ENCODE results near the gene ARHGAP15.

Gene ARHGAP15

GRCh38 chr2:143685421-143686078 lies 556.3 kb downstream of the ARHGAP15 start:
- H3K9ac ChIP-seq (ENCODE audit: insufficient read length): no peak overlapping the region
- H3K4me3 ChIP-seq: no peak overlapping the region
- H3K9me3 ChIP-seq (ENCODE audit: low read depth, low read length): no peaks in the 10 kb centered on the region
- TF ChIP-seq POLR2AphosphoS5 (IDR thresholded peaks at IDR 0.05; ENCODE audit: borderline replicate concordance, low read depth, low read length) (no peak), EZH2 (IDR thresholded peaks at IDR 0.05) (no peak), FOXP2 (optimal IDR thresholded peaks at IDR 0.05; ENCODE audit: control extremely low read depth, extremely low read length, insufficient read depth) (no peak)
- H3K27ac ChIP-seq: no peak overlapping the region
- H3K36me3 ChIP-seq (ENCODE audit: insufficient read depth, low read length): no peaks in the 10 kb centered on the region
- DNase-seq (ENCODE audit: low read depth, low spot score): no peak

GRCh38 chr2:143686585-143687164 lies 557.5 kb downstream of the ARHGAP15 start:
- H3K4me3 ChIP-seq: no peak overlapping the region
- TF ChIP-seq EZH2 (IDR thresholded peaks at IDR 0.05) (no peak), FOXP2 (optimal IDR thresholded peaks at IDR 0.05; ENCODE audit: control extremely low read depth, extremely low read length, insufficient read depth) (no peak), POLR2AphosphoS5 (IDR thresholded peaks at IDR 0.05; ENCODE audit: borderline replicate concordance, low read depth, low read length) (no peak)
- H3K9ac ChIP-seq (ENCODE audit: insufficient read length): no peak overlapping the region
- no peaks in the 10 kb centered on the region for H3K36me3 ChIP-seq (ENCODE audit: insufficient read depth, low read length)
- H3K9me3 ChIP-seq (ENCODE audit: low read depth, low read length): no peaks in the 10 kb centered on the region
- H3K27ac ChIP-seq: no peak overlapping the region
- no peak for DNase-seq (ENCODE audit: low read depth, low spot score)

GRCh38 chr2:143688248-143688647 lies 559.0 kb downstream of the ARHGAP15 start:
- no peaks in the 10 kb centered on the region for H3K9me3 ChIP-seq (ENCODE audit: low read depth, low read length)
- no peaks in the 10 kb centered on the region for H3K36me3 ChIP-seq (ENCODE audit: insufficient read depth, low read length)
- H3K4me3 ChIP-seq: no peak overlapping the region
- DNase-seq (ENCODE audit: low read depth, low spot score): no peak
- 0 out of 2 replicates have a peak overlapping the region, but pooled peaks have one; percentile 39 for H3K27ac ChIP-seq
- H3K9ac ChIP-seq (ENCODE audit: insufficient read length): no peak overlapping the region
- no peak for TF ChIP-seq FOXP2 (optimal IDR thresholded peaks at IDR 0.05; ENCODE audit: control extremely low read depth, extremely low read length, insufficient read depth)
- TF ChIP-seq EZH2 (IDR thresholded peaks at IDR 0.05): no peak
- no peak for TF ChIP-seq POLR2AphosphoS5 (IDR thresholded peaks at IDR 0.05; ENCODE audit: borderline replicate concordance, low read depth, low read length)

GRCh38 chr2:143688815-143689214 lies 559.6 kb downstream of the ARHGAP15 start:
- Histone ChIP-seq H3K9ac (ENCODE audit: insufficient read length) (no peak overlapping the region), H3K4me3 (no peak overlapping the region), H3K36me3 (ENCODE audit: insufficient read depth, low read length) (no peaks in the 10 kb centered on the region), H3K9me3 (ENCODE audit: low read depth, low read length) (no peaks in the 10 kb centered on the region), H3K27ac (0 out of 2 replicates have a peak overlapping the region, but pooled peaks have one; percentile 39)
- DNase-seq (ENCODE audit: low read depth, low spot score): no peak
- TF ChIP-seq FOXP2 (optimal IDR thresholded peaks at IDR 0.05; ENCODE audit: control extremely low read depth, extremely low read length, insufficient read depth) (no peak), POLR2AphosphoS5 (IDR thresholded peaks at IDR 0.05; ENCODE audit: borderline replicate concordance, low read depth, low read length) (no peak), EZH2 (IDR thresholded peaks at IDR 0.05) (no peak)

GRCh38 chr2:143689541-143689940 lies 560.3 kb downstream of the ARHGAP15 start:
- no peak overlapping the region for H3K9ac ChIP-seq (ENCODE audit: insufficient read length)
- DNase-seq (ENCODE audit: low read depth, low spot score): no peak
- H3K27ac ChIP-seq: no peak overlapping the region
- TF ChIP-seq EZH2 (IDR thresholded peaks at IDR 0.05): no peak
- no peak for TF ChIP-seq FOXP2 (optimal IDR thresholded peaks at IDR 0.05; ENCODE audit: control extremely low read depth, extremely low read length, insufficient read depth)
- no peak for TF ChIP-seq POLR2AphosphoS5 (IDR thresholded peaks at IDR 0.05; ENCODE audit: borderline replicate concordance, low read depth, low read length)
- no peaks in the 10 kb centered on the region for H3K9me3 ChIP-seq (ENCODE audit: low read depth, low read length)
- no peaks in the 10 kb centered on the region for H3K36me3 ChIP-seq (ENCODE audit: insufficient read depth, low read length)
- H3K4me3 ChIP-seq: no peak overlapping the region

GRCh38 chr2:143690235-143690634 lies 561.0 kb downstream of the ARHGAP15 start:
- Histone ChIP-seq H3K9me3 (ENCODE audit: low read depth, low read length) (no peaks in the 10 kb centered on the region), H3K27ac (no peak overlapping the region), H3K9ac (ENCODE audit: insufficient read length) (no peak overlapping the region), H3K36me3 (ENCODE audit: insufficient read depth, low read length) (no peaks in the 10 kb centered on the region), H3K4me3 (no peak overlapping the region)
- no peak for DNase-seq (ENCODE audit: low read depth, low spot score)
- TF ChIP-seq FOXP2 (optimal IDR thresholded peaks at IDR 0.05; ENCODE audit: control extremely low read depth, extremely low read length, insufficient read depth): no peak
- TF ChIP-seq POLR2AphosphoS5 (IDR thresholded peaks at IDR 0.05; ENCODE audit: borderline replicate concordance, low read depth, low read length): no peak
- no peak for TF ChIP-seq EZH2 (IDR thresholded peaks at IDR 0.05)

GRCh38 chr2:143691121-143691520 lies 561.9 kb downstream of the ARHGAP15 start:
- no peak overlapping the region for H3K9ac ChIP-seq (ENCODE audit: insufficient read length)
- H3K4me3 ChIP-seq: no peak overlapping the region; the same call in 1 of the 2 replicates
- DNase-seq (ENCODE audit: low read depth, low spot score): no peak
- H3K36me3 ChIP-seq (ENCODE audit: insufficient read depth, low read length): no peaks in the 10 kb centered on the region
- H3K9me3 ChIP-seq (ENCODE audit: low read depth, low read length): no peaks in the 10 kb centered on the region
- TF ChIP-seq EZH2 (IDR thresholded peaks at IDR 0.05) (no peak), FOXP2 (optimal IDR thresholded peaks at IDR 0.05; ENCODE audit: control extremely low read depth, extremely low read length, insufficient read depth) (peak; percentile 87)
- H3K27ac ChIP-seq: no peak overlapping the region

GRCh38 chr2:143692162-143692561 lies 562.9 kb downstream of the ARHGAP15 start:
- DNase-seq (ENCODE audit: low read depth, low spot score): peak; percentile 40
- Histone ChIP-seq H3K9me3 (ENCODE audit: low read depth, low read length) (no peaks in the 10 kb centered on the region), H3K36me3 (ENCODE audit: insufficient read depth, low read length) (no peaks in the 10 kb centered on the region), H3K4me3 (peak overlapping the region; percentile 70), H3K9ac (ENCODE audit: insufficient read length) (peak overlapping the region; percentile 63), H3K27ac (peak overlapping the region; percentile 86)
- no peak for TF ChIP-seq EZH2 (IDR thresholded peaks at IDR 0.05)
- no peak for TF ChIP-seq FOXP2 (optimal IDR thresholded peaks at IDR 0.05; ENCODE audit: control extremely low read depth, extremely low read length, insufficient read depth)
- no peak for TF ChIP-seq POLR2AphosphoS5 (IDR thresholded peaks at IDR 0.05; ENCODE audit: borderline replicate concordance, low read depth, low read length)
